B cell (primary cell): ENCODE data around the gene NFAT5.

Source experiments
- CTCF ChIP-seq: fragments of 200-600 bp; IDR thresholded peaks from one replicate; pipeline ENCODE4 v1.8.0; 2022; ENCODE audit warnings: antibody characterized with exemption, mild to moderate bottlenecking
- EZH2 ChIP-seq: IDR thresholded peaks from 2 replicates; pipeline ENCODE4 v1.6.1; 2012; ENCODE audit warnings: borderline replicate concordance, low read depth, mild to moderate bottlenecking, moderate library complexity, low read length; ENCODE audit not compliant: insufficient read depth, poor library complexity, severe bottlenecking

GRCh38 chr16:69522732-69523404, 42.9 kb upstream of the NFAT5 start:
- no peak for TF ChIP-seq CTCF
- TF ChIP-seq EZH2 = no peak
